Activated naive CD4-positive, alpha-beta T cell treated with Interleukin-2 at 50 U/mL for 16 hours (primary cell): ENCODE results near the gene PRICKLE2.

ENCODE experiments used
- DNase-seq: peaks from one replicate; pipeline ENCODE4 v3.0.0-alpha.2; 2020

The PRICKLE2 gene

GRCh38 chr3:64218746-64219145 is 6.5 kb downstream of the PRICKLE2 start:
- no peak for DNase-seq

GRCh38 chr3:64218329-64218728 is 6.9 kb downstream of the PRICKLE2 start:
- DNase-seq = no peak

- no peak for DNase-seq
Observed at GRCh38 chr3:64216274-64217147, 8.8 kb downstream of the PRICKLE2 start.

- no peak for DNase-seq
Observed at GRCh38 chr3:64215559-64215958, 9.7 kb downstream of the PRICKLE2 start.

- DNase-seq = no peak
Observed at GRCh38 chr3:64215103-64215502, 10.2 kb downstream of the PRICKLE2 start.

- DNase-seq = no peak
Observed at GRCh38 chr3:64214381-64215018, 10.8 kb downstream of the PRICKLE2 start.

GRCh38 chr3:64213962-64214379 is 11.3 kb downstream of the PRICKLE2 start:
- DNase-seq = no peak

GRCh38 chr3:64213224-64213878 is 11.9 kb downstream of the PRICKLE2 start:
- DNase-seq = no peak

GRCh38 chr3:64209866-64210621 is 15.2 kb downstream of the PRICKLE2 start:
- DNase-seq = no peak

- no peak for DNase-seq
Observed at GRCh38 chr3:64207289-64208080, 17.8 kb downstream of the PRICKLE2 start.

- no peak for DNase-seq
Observed at GRCh38 chr3:64203969-64204908, 21.0 kb downstream of the PRICKLE2 start.

- no peak for DNase-seq
Observed at GRCh38 chr3:64203216-64203615, 22.1 kb downstream of the PRICKLE2 start.

GRCh38 chr3:64199932-64200331 is 25.3 kb downstream of the PRICKLE2 start:
- DNase-seq = no peak

GRCh38 chr3:64196236-64196929 is 28.9 kb downstream of the PRICKLE2 start:
- DNase-seq = no peak

- DNase-seq = no peak
Observed at GRCh38 chr3:64195789-64196188, 29.5 kb downstream of the PRICKLE2 start.

- DNase-seq = no peak
Observed at GRCh38 chr3:64191822-64192221, 33.4 kb downstream of the PRICKLE2 start.

- DNase-seq = no peak
Observed at GRCh38 chr3:64190517-64191515, 34.5 kb downstream of the PRICKLE2 start.

- DNase-seq = no peak
Observed at GRCh38 chr3:64188810-64189560, 36.3 kb downstream of the PRICKLE2 start.
